ENCODE data around the gene PIK3R4.

The PIK3R4 gene

GRCh38 chr3:130687327-130687726 is 59.3 kb downstream of the PIK3R4 start:
- DNase-seq = no peak

GRCh38 chr3:130686833-130687232 is 59.8 kb downstream of the PIK3R4 start:
- no peak for DNase-seq

- DNase-seq = no peak
These were observed 64.5 kb downstream of the PIK3R4 start for GRCh38 chr3:130682131-130682530.

GRCh38 chr3:130679218-130679617 is 67.4 kb downstream of the PIK3R4 start:
- DNase-seq = no peak

- DNase-seq = no peak
These were observed 69.3 kb downstream of the PIK3R4 start for GRCh38 chr3:130677343-130677742.

- no peak for DNase-seq
These were observed 74.9 kb downstream of the PIK3R4 start for GRCh38 chr3:130671545-130672312.

- DNase-seq = no peak
These were observed 76.9 kb downstream of the PIK3R4 start for GRCh38 chr3:130669740-130670139.

GRCh38 chr3:130663092-130663491 is 83.5 kb downstream of the PIK3R4 start:
- no peak for DNase-seq

- DNase-seq = no peak
These were observed 84.1 kb downstream of the PIK3R4 start for GRCh38 chr3:130662501-130662996.

GRCh38 chr3:130661140-130661891 is 85.3 kb downstream of the PIK3R4 start:
- DNase-seq = no peak

- no peak for DNase-seq
These were observed 86.7 kb downstream of the PIK3R4 start for GRCh38 chr3:130659911-130660310.

GRCh38 chr3:130658678-130659077 is 88.0 kb downstream of the PIK3R4 start:
- no peak for DNase-seq

- DNase-seq = no peak
These were observed 90.0 kb downstream of the PIK3R4 start for GRCh38 chr3:130656627-130657026.

- no peak for DNase-seq
These were observed 91.7 kb downstream of the PIK3R4 start for GRCh38 chr3:130654921-130655320.

- no peak for DNase-seq
These were observed 92.5 kb downstream of the PIK3R4 start for GRCh38 chr3:130654091-130654490.

GRCh38 chr3:130649061-130649654 is 97.5 kb downstream of the PIK3R4 start:
- DNase-seq = no peak

- DNase-seq = no peak
These were observed 98.3 kb downstream of the PIK3R4 start for GRCh38 chr3:130648293-130648692.

- DNase-seq = no peak
These were observed 101.4 kb downstream of the PIK3R4 start for GRCh38 chr3:130645261-130645660.

- DNase-seq = no peak
These were observed 101.9 kb downstream of the PIK3R4 start for GRCh38 chr3:130644628-130645253.

GRCh38 chr3:130640027-130640426 is 106.6 kb downstream of the PIK3R4 start:
- no peak for DNase-seq

- no peak for DNase-seq
These were observed 110.0 kb downstream of the PIK3R4 start for GRCh38 chr3:130636480-130637234.

- DNase-seq = no peak
These were observed 110.7 kb downstream of the PIK3R4 start for GRCh38 chr3:130635978-130636377.

- no peak for DNase-seq
These were observed 111.3 kb downstream of the PIK3R4 start for GRCh38 chr3:130635285-130635684.

All from stimulated activated CD4-positive, alpha-beta T cell treated with anti-CD3 and anti-CD28 coated beads, Interleukin-1b, Interleukin-23, amount 100 ng/mL, for 48 hours (primary cell).